Keratinocyte (primary cell): ENCODE measurements around the gene SNW1. TPM values are rescaled to one million over a fixed set of nuclear protein-coding genes. Genes with fewer than 3 reads are reported as not detected.
"Not testable (repeated sequence)": the region's sequence is repeated elsewhere in the genome, so short reads cannot be mapped to it uniquely, and the experiment has no call there.

Experiments used
- DNase-seq: peaks from one replicate; pipeline ENCODE4 v3.0.0-alpha.2; 2011; ENCODE audit warnings: low read depth, missing footprints, low spot score
- FAIRE-seq: peaks from 2 replicates; lab custom pipeline; 2011; peaks lifted over from hg19 to GRCh38; lab: Jason Lieb, UNC
- H2AFZ ChIP-seq: 2 replicates; pipeline ENCODE4 v1.6.0; 2012; ENCODE audit warnings: low read length, control low read depth, inconsistent platforms; ENCODE audit not compliant: control insufficient read depth
- H3K27ac ChIP-seq: 2 replicates; pipeline ENCODE4 v1.5.1; 2011; ENCODE audit warnings: low read length; ENCODE audit not compliant: control insufficient read depth, insufficient read depth
- H3K27me3 ChIP-seq: 3 replicates; pipeline ENCODE4 v1.6.0; 2011; ENCODE audit warnings: low read length; ENCODE audit not compliant: control insufficient read depth, insufficient read depth; ENCODE audit errors: extremely low read depth
- H3K36me3 ChIP-seq, 2 experiments: 2 replicates in 1 of 2; 3 replicates in 1 of 2; pipeline ENCODE4 v1.5.1; 2011; ENCODE audit warnings: low read length in 2 of 2, mild to moderate bottlenecking in 1 of 2; ENCODE audit not compliant: control insufficient read depth in 2 of 2, insufficient read depth in 2 of 2; ENCODE audit errors: extremely low read depth in 1 of 2
- H3K4me1 ChIP-seq: 3 replicates; pipeline ENCODE4 v1.5.1; 2011; ENCODE audit warnings: low read length; ENCODE audit not compliant: control insufficient read depth, insufficient read depth; ENCODE audit errors: extremely low read depth
- H3K4me2 ChIP-seq: 3 replicates; pipeline ENCODE4 v1.6.0; 2011; ENCODE audit warnings: low read depth, low read length; ENCODE audit not compliant: control insufficient read depth, insufficient read depth; ENCODE audit errors: extremely low read depth
- H3K4me3 ChIP-seq, 3 experiments: fragments of 200-600 bp in 1 of 3; sonication (generic) in 1 of 3; 2 replicates in 2 of 3; 3 replicates in 1 of 3; pipeline ENCODE4 v1.5.1; 2011 to 2016; ENCODE audit warnings: low read length in 3 of 3, mild to moderate bottlenecking in 3 of 3, control low read depth in 2 of 3, inconsistent platforms in 1 of 3, low read depth in 1 of 3, mixed read lengths in 1 of 3, mixed run types in 1 of 3, moderate library complexity in 1 of 3; ENCODE audit not compliant: control insufficient read depth in 2 of 3, insufficient read depth in 2 of 3; ENCODE audit errors: extremely low read depth in 1 of 3
- H3K79me2 ChIP-seq: 2 replicates; pipeline ENCODE4 v1.6.0; 2012; ENCODE audit warnings: low read length; ENCODE audit not compliant: control insufficient read depth, insufficient read depth
- H3K9ac ChIP-seq: 3 replicates; pipeline ENCODE4 v1.6.0; 2011; ENCODE audit warnings: low read length; ENCODE audit not compliant: control insufficient read depth, insufficient read depth; ENCODE audit errors: extremely low read depth
- H3K9me1 ChIP-seq: 3 replicates; pipeline ENCODE4 v1.6.0; 2011; ENCODE audit warnings: low read length; ENCODE audit not compliant: control insufficient read depth, insufficient read depth; ENCODE audit errors: extremely low read depth
- H3K9me3 ChIP-seq: 2 replicates; pipeline ENCODE4 v1.5.1; 2012; ENCODE audit warnings: low read depth, low read length; ENCODE audit not compliant: control insufficient read depth
- H4K20me1 ChIP-seq: 3 replicates; pipeline ENCODE4 v1.6.0; 2011; ENCODE audit warnings: low read length; ENCODE audit not compliant: control insufficient read depth, insufficient read depth; ENCODE audit errors: extremely low read depth
- CTCF ChIP-seq, 3 experiments: IDR thresholded peaks in 1 of 3; conservative IDR thresholded peaks in 1 of 3; optimal IDR thresholded peaks in 1 of 3; 2 replicates in 2 of 3; 3 replicates in 1 of 3; pipeline versions ENCODE3 to v1.5.1; 2011; ENCODE audit warnings: low read length in 3 of 3, mild to moderate bottlenecking in 3 of 3, moderate library complexity in 2 of 3, control low read depth in 1 of 3, inconsistent platforms in 1 of 3; ENCODE audit not compliant: insufficient read depth in 2 of 3; ENCODE audit errors: extremely low read depth in 1 of 3
- EZH2 ChIP-seq: IDR thresholded peaks from one replicate; pipeline ENCODE4 v1.6.1; 2012; ENCODE audit warnings: inconsistent platforms, mild to moderate bottlenecking, low read length, moderate library complexity
- dilution Hi-C: fragments of 300-500 bp; cut with MboI; formaldehyde crosslinking; loops from one replicate; pipeline ENCODE4 v1.7.0; 2020; ENCODE audit warnings: low sequenced_read_pairs; ENCODE audit not compliant: extremely low pct_ligation_motif_present
- polyA plus RNA-seq, 5 experiments: library from polyadenylated mRNA; depleted of rRNA in 3 of 5; stranded (reverse) in 3 of 5; stranded (forward) in 1 of 5; unstranded in 1 of 5; fragments of >200 nt; gene quantifications; 1 replicate in 1 of 5; 2 replicates in 3 of 5; 3 replicates in 1 of 5; pipeline versions ENCODE4 v1.2.1 to v1.2.3, GENCODE V29; 2011 to 2012; ENCODE audit warnings: missing spikeins in 2 of 5, low read depth in 1 of 5, low replicate concordance in 1 of 5

SNW1 gene
- polyA plus RNA-seq, 1 donor (not counting 4 experiments of a cell fraction or from before 2014, with no cell fraction given): 52.5 TPM

GRCh38 chr14:77794357-77794756 is 33.4 kb upstream of the SNW1 start:
- H3K4me3 ChIP-seq: no peak overlapping the region
- no peaks in the 10 kb centered on the region for H3K9me3 ChIP-seq
- TF ChIP-seq EZH2 (no peak), CTCF (optimal IDR thresholded peaks at IDR 0.05 in 1 of 3, IDR thresholded peaks at IDR 0.05 in 1 of 3, conservative IDR thresholded peaks at IDR 0.05 in 1 of 3; ENCODE audit: extremely low read depth in 1 of 3, insufficient read depth in 2 of 3, low read length in 3 of 3) (no peak)
- H3K27me3 ChIP-seq: no peaks in the 10 kb centered on the region
- no peaks in the 10 kb centered on the region for H3K79me2 ChIP-seq
- H3K36me3 ChIP-seq: no peaks in the 10 kb centered on the region
- H3K27ac ChIP-seq: no peak overlapping the region
- H3K9ac ChIP-seq: no peak overlapping the region
- H3K4me2 ChIP-seq: no peak overlapping the region
- dilution Hi-C loops: no loop called here
- H3K9me1 ChIP-seq: no peaks in the 10 kb centered on the region
- FAIRE-seq (no peak), DNase-seq (no peak)
- H2AFZ ChIP-seq: no peak overlapping the region
- no peaks in the 10 kb centered on the region for H4K20me1 ChIP-seq
- H3K4me1 ChIP-seq: peaks cover 15% of the 10 kb centered on the region

- H3K4me2 ChIP-seq: not testable (repeated sequence)
These were observed 32.3 kb upstream of the SNW1 start for GRCh38 chr14:77793255-77793654.

GRCh38 chr14:77791225-77791600 is 30.3 kb upstream of the SNW1 start:
- Histone ChIP-seq H3K9ac (no peak overlapping the region), H3K79me2 (no peaks in the 10 kb centered on the region), H3K9me1 (no peaks in the 10 kb centered on the region), H3K27ac (no peak overlapping the region), H3K4me1 (peaks cover 13% of the 10 kb centered on the region), H3K4me2 (no peak overlapping the region), H2AFZ (no peak overlapping the region), H4K20me1 (no peaks in the 10 kb centered on the region), H3K36me3 (no peaks in the 10 kb centered on the region), H3K27me3 (no peaks in the 10 kb centered on the region), H3K9me3 (no peaks in the 10 kb centered on the region), H3K4me3 (no peak overlapping the region)
- FAIRE-seq: no peak
- dilution Hi-C loops: no loop called here
- no peak for DNase-seq
- TF ChIP-seq EZH2: no peak
- TF ChIP-seq CTCF (optimal IDR thresholded peaks at IDR 0.05 in 1 of 3, IDR thresholded peaks at IDR 0.05 in 1 of 3, conservative IDR thresholded peaks at IDR 0.05 in 1 of 3; ENCODE audit: extremely low read depth in 1 of 3, insufficient read depth in 2 of 3, low read length in 3 of 3): no peak

More at GRCh38 chr14:77793255-77793654, 32.3 kb upstream of the SNW1 start:
- H3K9me3 ChIP-seq, H3K4me3 ChIP-seq, H3K9ac ChIP-seq, H3K27me3 ChIP-seq, H3K27ac ChIP-seq, H3K79me2 ChIP-seq, FAIRE-seq, H3K36me3 ChIP-seq, H2AFZ ChIP-seq, DNase-seq, H4K20me1 ChIP-seq, dilution Hi-C loops, H3K9me1 ChIP-seq: not testable (repeated sequence)
- peaks cover 15% of the 10 kb centered on the region for H3K4me1 ChIP-seq
